Mucosa of rectum (tissue), 2 donors: ENCODE results near the gene C16orf95.

Experiments used
- H3K27ac ChIP-seq, 2 donors: one replicate each; pipeline ENCODE4 v1.7.0; 2013; ENCODE audit warnings: inconsistent platforms in 2 of 2, low read depth in 2 of 2, low read length in 2 of 2
- H3K27me3 ChIP-seq, 2 donors: one replicate each; pipeline ENCODE4 v1.7.0; 2013; ENCODE audit warnings: low read length in 2 of 2; ENCODE audit not compliant: control insufficient read depth in 2 of 2, insufficient read depth in 2 of 2
- H3K36me3 ChIP-seq, 2 donors: one replicate each; pipeline ENCODE4 v1.7.0; 2013; ENCODE audit warnings: low read length in 2 of 2; ENCODE audit not compliant: control insufficient read depth in 2 of 2, insufficient read depth in 2 of 2
- H3K4me1 ChIP-seq, 2 donors: one replicate each; pipeline ENCODE4 v1.7.0; 2013; ENCODE audit warnings: low read length in 2 of 2, mild to moderate bottlenecking in 1 of 2; ENCODE audit not compliant: control insufficient read depth in 2 of 2, insufficient read depth in 2 of 2
- H3K4me3 ChIP-seq, 2 donors: one replicate each; pipeline ENCODE4 v1.7.0; 2013; ENCODE audit warnings: low read length in 2 of 2
- H3K9ac ChIP-seq, 2 donors: one replicate each; pipeline ENCODE4 v1.7.0; 2013; ENCODE audit warnings: low read length in 2 of 2, low read depth in 1 of 2, mild to moderate bottlenecking in 1 of 2
- H3K9me3 ChIP-seq, 2 donors: one replicate each; pipeline ENCODE4 v1.7.0; 2013; ENCODE audit warnings: low read length in 2 of 2; ENCODE audit not compliant: control insufficient read depth in 2 of 2
- donor health status: healthy.
- donor health status: Normal muscosa, but diverticular disease.

Gene C16orf95

DNA sequence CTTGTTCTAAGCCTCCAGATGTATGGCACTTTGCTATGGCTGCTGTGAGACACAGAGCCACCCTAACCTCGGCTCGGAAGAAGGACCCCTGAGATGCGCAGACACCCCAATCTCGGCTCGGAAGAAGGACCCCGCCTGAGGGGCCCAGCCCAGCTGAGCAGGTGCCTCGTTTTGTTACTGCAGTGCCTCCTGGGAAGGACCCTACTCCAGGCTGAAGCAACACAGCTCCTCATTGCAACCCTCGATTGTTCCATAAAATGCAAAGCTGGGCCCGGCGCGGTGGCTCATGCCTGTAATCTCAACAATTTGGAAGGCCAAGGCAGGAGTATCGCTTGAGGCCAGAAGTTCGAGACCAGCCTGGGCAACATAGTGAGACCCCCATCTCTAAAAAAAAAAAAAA, 61.3 kb downstream of the C16orf95 start:
- no peaks in the 10 kb centered on the region for H3K36me3 ChIP-seq
- no peak overlapping the region for H3K9ac ChIP-seq
- no peaks in the 10 kb centered on the region for H3K4me1 ChIP-seq
- H3K27me3 ChIP-seq, result no peaks in the 10 kb centered on the region
- H3K4me3 ChIP-seq, result no peak overlapping the region
- no peaks in the 10 kb centered on the region for H3K9me3 ChIP-seq
- H3K27ac ChIP-seq, result no peak overlapping the region

DNA sequence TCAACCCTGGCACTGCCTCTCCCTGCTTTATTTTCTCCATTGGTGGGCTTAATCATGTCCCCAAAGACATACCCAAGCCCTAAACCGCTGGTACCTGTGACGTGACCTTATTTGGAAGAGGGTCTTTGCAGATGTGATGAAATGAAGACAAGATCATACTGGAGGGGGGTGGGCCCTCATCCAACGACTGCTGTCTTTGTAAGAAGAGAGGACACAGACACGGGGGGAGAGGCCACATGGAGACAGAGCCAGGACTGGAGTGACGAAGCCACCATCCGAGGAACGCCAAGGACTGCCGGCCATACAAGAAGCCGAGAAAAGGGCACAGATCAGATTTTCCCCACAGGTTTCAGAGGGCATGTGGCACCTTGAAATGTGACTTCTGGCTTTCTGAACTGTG, 62.5 kb downstream of the C16orf95 start:
- H3K9ac ChIP-seq, result no peak overlapping the region
- H3K4me3 ChIP-seq, result no peak overlapping the region
- H3K9me3 ChIP-seq, result no peaks in the 10 kb centered on the region
- no peaks in the 10 kb centered on the region for H3K36me3 ChIP-seq
- no peak overlapping the region for H3K27ac ChIP-seq
- no peaks in the 10 kb centered on the region for H3K4me1 ChIP-seq
- H3K27me3 ChIP-seq, result no peaks in the 10 kb centered on the region

DNA sequence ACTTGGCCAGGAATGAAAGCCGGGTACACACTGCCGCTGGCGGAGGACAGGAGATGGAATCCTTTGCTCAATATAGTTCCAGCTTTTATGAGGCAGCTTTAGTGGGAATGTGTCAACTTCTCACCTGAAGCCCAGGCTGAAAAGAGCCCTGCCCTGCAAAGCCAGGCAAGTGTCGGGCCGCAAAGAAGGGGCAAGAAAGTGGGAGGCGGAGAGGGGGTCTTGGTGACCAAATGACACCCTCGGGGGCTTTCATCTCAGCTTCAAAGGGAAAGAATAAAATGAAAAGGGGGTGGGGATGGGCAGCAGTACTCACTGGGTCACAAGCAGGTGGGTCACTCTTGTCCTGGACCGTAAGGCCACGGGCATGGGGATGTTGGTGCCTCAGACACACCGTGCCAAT, 62.9 kb downstream of the C16orf95 start:
- Histone ChIP-seq H3K36me3 (no peaks in the 10 kb centered on the region), H3K9me3 (no peaks in the 10 kb centered on the region), H3K27ac (no peak overlapping the region), H3K4me1 (no peaks in the 10 kb centered on the region), H3K4me3 (no peak overlapping the region), H3K9ac (no peak overlapping the region), H3K27me3 (no peaks in the 10 kb centered on the region)

GRCh38 chr16:87253536-87253935, 63.7 kb downstream of the C16orf95 start:
- Histone ChIP-seq H3K27ac (no peak overlapping the region), H3K36me3 (no peaks in the 10 kb centered on the region), H3K4me3 (no peak overlapping the region), H3K9ac (no peak overlapping the region), H3K9me3 (no peaks in the 10 kb centered on the region), H3K4me1 (no peaks in the 10 kb centered on the region), H3K27me3 (no peaks in the 10 kb centered on the region)
